K562 (cell line): ENCODE measurements around the gene TUBG2. TPM values are rescaled to one million over a fixed set of nuclear protein-coding genes. Genes with fewer than 3 reads are reported as not detected.

Source experiments
- CBFA2T3 ChIP-seq: fragments of 450-650 bp; IDR thresholded peaks from 2 replicates; pipeline ENCODE4 v1.6.1; 2017
- CREB1 ChIP-seq, 2 experiments: sonication (generic) in 1 of 2; formaldehyde crosslinking in 1 of 2; IDR thresholded peaks; 2 replicates each; pipeline versions ENCODE4 v1.6.1 to v1.8.0; 2012 to 2022; ENCODE audit warnings: inconsistent platforms in 1 of 2, mild to moderate bottlenecking in 1 of 2, missing genetic modification reagents in 1 of 2, moderate library complexity in 1 of 2
- NR4A1 ChIP-seq, 2 experiments: fragments of 250-450 bp in 1 of 2; fragments of 450-650 bp in 1 of 2; sonication (Bioruptor Pico) in 1 of 2; IDR thresholded peaks; 2 replicates each; pipeline versions ENCODE4 v1.4.0 to v1.6.1; 2016 to 2020; ENCODE audit warnings: mild to moderate bottlenecking in 2 of 2, missing compliant biosample characterization in 1 of 2, missing genetic modification characterization in 1 of 2, moderate library complexity in 1 of 2
- NUFIP1 ChIP-seq: fragments of 450-650 bp; IDR thresholded peaks from 2 replicates; pipeline ENCODE4 v1.6.1; 2018; ENCODE audit not compliant: partially characterized antibody
- POLR2AphosphoS5 ChIP-seq: IDR thresholded peaks from 2 replicates; pipeline ENCODE4 v1.6.1; 2011; ENCODE audit warnings: mild to moderate bottlenecking, low read depth, low read length, moderate library complexity; ENCODE audit not compliant: control insufficient read depth, insufficient read depth
- TGIF2 ChIP-seq: sonication (generic); formaldehyde crosslinking; IDR thresholded peaks from 2 replicates; pipeline ENCODE4 v1.8.1; 2022; ENCODE audit warnings: mild to moderate bottlenecking, missing genetic modification reagents, moderate library complexity
- YY1 ChIP-seq, 3 experiments: IDR thresholded peaks; 2 replicates each; pipeline ENCODE4 v1.6.1; 2011; ENCODE audit warnings: low read length in 2 of 3, mild to moderate bottlenecking in 2 of 3, moderate library complexity in 2 of 3, borderline replicate concordance in 1 of 3, control low read depth in 1 of 3, low read depth in 1 of 3; ENCODE audit not compliant: insufficient read depth in 3 of 3, insufficient replicate concordance in 2 of 3, control insufficient read depth in 1 of 3, insufficient read length in 1 of 3; ENCODE audit errors: extremely low read depth in 1 of 3
- polyA plus RNA-seq, 8 experiments: library from polyadenylated mRNA; depleted of rRNA in 4 of 8; stranded (reverse) in 5 of 8; unstranded in 3 of 8; fragments of >200 nt; fragmentation: Nextera tagmentation in 2 of 8; fragmentation: Illumina TruSeq in 1 of 8; extraction: Ambion mirVana in 2 of 8; extraction: Trizol in 1 of 8; gene quantifications; 2 replicates each; pipeline versions ENCODE4 v1.2.1 to v1.2.3, GENCODE V29; 2011 to 2014; ENCODE audit warnings: inconsistent platforms in 1 of 8, missing spikeins in 1 of 8
- total RNA-seq, 7 experiments: library from RNA; depleted of rRNA in 6 of 7; stranded (reverse); fragments of >200 nt in 6 of 7; fragmentation: Illumina TruSeq in 2 of 7; extraction: Trizol in 2 of 7; gene quantifications; 2 replicates each; pipeline versions ENCODE4 v1.2.1 to v1.2.3, GENCODE V29; 2011 to 2021; ENCODE audit warnings: low replicate concordance in 1 of 7
- TF ChIP-seq, protein P1 (sequence below), 2 experiments: IDR thresholded peaks; 2 replicates each; pipeline ENCODE4 v1.6.1; 2012; ENCODE audit warnings: improper control_type of control experiment in 2 of 2, low read depth in 2 of 2, low read length in 2 of 2, borderline replicate concordance in 1 of 2
- TF ChIP-seq, protein P2 (sequence below): sonication (generic); formaldehyde crosslinking; IDR thresholded peaks from 2 replicates; pipeline ENCODE4 v1.8.0; 2022; ENCODE audit warnings: mild to moderate bottlenecking, missing genetic modification reagents
- TF ChIP-seq, protein P3 (sequence below), 2 experiments: fragments of 450-650 bp; conservative IDR thresholded peaks; 2 replicates each; pipeline ENCODE4 v1.6.1; 2017; ENCODE audit warnings: mild to moderate bottlenecking in 2 of 2, moderate library complexity in 2 of 2
- TF ChIP-seq, protein P4 (sequence below): sonication (generic); formaldehyde crosslinking; IDR thresholded peaks from 2 replicates; pipeline ENCODE4 v1.8.0; 2022; ENCODE audit warnings: missing genetic modification reagents, mild to moderate bottlenecking, moderate library complexity, borderline replicate concordance
- TF ChIP-seq, protein P5 (sequence below): fragments of 250-450 bp; sonication (Bioruptor Pico); IDR thresholded peaks from 2 replicates; pipeline ENCODE4 v1.5.0; 2021; ENCODE audit warnings: mild to moderate bottlenecking, borderline replicate concordance

The TUBG2 gene
- total and polyA plus RNA-seq, 9 of the 15 experiments (the other 6 are each of a cell fraction or from before 2014, with no cell fraction given) = 0.09 to 0.80 (median 0.24) TPM; not detected in 2

DNA sequence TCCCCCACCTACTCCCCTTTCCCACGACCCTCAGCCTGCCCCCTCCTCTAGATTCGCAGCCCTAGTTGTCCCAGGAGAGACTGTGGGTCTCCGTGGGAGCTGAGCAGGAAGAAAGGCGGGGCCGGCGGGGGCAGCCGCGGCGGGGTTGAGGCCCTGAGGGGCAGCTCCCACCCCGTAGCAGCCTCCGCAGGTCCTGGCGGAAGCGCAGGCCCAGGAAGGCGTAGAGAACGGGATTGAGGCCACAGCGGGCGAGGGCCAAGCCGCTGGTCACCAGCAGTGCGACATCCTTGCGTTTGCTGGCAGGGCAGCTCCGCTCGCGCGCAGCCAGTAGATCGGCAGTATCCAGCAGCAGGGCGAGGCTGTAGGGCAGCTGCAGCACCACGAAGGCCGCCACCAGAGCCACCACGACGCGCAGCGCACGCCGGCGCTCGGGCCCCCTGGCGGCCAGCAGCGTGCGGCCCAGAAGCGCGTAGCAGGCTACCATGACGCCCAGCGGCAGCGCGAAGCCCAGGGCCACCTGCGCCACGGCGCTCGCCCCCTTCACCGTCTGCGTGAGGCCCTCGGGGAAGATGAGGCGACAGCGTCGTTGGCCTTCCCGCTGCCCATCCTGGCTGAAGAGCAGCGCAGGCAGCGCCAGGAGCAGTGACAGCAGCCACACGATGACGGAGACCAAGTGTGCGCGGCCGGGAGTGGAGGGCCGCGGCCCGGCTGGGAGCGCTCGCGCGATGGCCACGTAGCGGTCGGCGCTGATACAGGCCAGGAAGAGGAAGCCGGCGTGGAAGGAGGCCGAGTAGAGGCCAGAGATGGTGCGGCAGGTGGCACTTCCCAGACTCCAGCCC is 20.6 kb downstream of the TUBG2 start (continued):
- TF ChIP-seq CBFA2T3 (no peak), TGIF2 (CRISPR knock-in tag) (peak; percentile 17; the same call in 1 of the 2 replicates), NR4A1 (CRISPR knock-in tag; IDR thresholded peaks at IDR 0.05) (no peak), NR4A1 (tag; IDR thresholded peaks at IDR 0.05) (0 out of 2 replicates have a peak, but pooled peaks have one; percentile 36), YY1 (IDR thresholded peaks at IDR 0.05; ENCODE audit: borderline replicate concordance in 1 of 3, control insufficient read depth in 1 of 3, extremely low read depth in 1 of 3, insufficient read depth in 3 of 3, insufficient read length in 1 of 3, insufficient replicate concordance in 2 of 3, low read depth in 1 of 3, low read length in 2 of 3) (peak in 2 of 3 experiments; percentile 49 to 75), POLR2AphosphoS5 (0 out of 2 replicates have a peak, but pooled peaks have one; percentile 18), CREB1 (IDR thresholded peaks at IDR 0.05) (peak; percentile 41; the same call in 1 of the 2 replicates), CREB1 (CRISPR knock-in tag; IDR thresholded peaks at IDR 0.05) (peak; percentile 88), NUFIP1 (no peak)
- TF ChIP-seq, protein P1, sequence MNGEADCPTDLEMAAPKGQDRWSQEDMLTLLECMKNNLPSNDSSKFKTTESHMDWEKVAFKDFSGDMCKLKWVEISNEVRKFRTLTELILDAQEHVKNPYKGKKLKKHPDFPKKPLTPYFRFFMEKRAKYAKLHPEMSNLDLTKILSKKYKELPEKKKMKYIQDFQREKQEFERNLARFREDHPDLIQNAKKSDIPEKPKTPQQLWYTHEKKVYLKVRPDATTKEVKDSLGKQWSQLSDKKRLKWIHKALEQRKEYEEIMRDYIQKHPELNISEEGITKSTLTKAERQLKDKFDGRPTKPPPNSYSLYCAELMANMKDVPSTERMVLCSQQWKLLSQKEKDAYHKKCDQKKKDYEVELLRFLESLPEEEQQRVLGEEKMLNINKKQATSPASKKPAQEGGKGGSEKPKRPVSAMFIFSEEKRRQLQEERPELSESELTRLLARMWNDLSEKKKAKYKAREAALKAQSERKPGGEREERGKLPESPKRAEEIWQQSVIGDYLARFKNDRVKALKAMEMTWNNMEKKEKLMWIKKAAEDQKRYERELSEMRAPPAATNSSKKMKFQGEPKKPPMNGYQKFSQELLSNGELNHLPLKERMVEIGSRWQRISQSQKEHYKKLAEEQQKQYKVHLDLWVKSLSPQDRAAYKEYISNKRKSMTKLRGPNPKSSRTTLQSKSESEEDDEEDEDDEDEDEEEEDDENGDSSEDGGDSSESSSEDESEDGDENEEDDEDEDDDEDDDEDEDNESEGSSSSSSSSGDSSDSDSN (IDR thresholded peaks at IDR 0.05; ENCODE audit: borderline replicate concordance in 1 of 2, low read depth in 2 of 2, low read length in 2 of 2) = peak; percentile 53 to 87; a peak in 3 of 4 replicates
- TF ChIP-seq, protein P2, sequence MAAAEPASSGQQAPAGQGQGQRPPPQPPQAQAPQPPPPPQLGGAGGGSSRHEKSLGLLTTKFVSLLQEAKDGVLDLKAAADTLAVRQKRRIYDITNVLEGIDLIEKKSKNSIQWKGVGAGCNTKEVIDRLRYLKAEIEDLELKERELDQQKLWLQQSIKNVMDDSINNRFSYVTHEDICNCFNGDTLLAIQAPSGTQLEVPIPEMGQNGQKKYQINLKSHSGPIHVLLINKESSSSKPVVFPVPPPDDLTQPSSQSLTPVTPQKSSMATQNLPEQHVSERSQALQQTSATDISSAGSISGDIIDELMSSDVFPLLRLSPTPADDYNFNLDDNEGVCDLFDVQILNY = peak; percentile 85; the same call in 1 of the 2 replicates
- TF ChIP-seq, protein P3, sequence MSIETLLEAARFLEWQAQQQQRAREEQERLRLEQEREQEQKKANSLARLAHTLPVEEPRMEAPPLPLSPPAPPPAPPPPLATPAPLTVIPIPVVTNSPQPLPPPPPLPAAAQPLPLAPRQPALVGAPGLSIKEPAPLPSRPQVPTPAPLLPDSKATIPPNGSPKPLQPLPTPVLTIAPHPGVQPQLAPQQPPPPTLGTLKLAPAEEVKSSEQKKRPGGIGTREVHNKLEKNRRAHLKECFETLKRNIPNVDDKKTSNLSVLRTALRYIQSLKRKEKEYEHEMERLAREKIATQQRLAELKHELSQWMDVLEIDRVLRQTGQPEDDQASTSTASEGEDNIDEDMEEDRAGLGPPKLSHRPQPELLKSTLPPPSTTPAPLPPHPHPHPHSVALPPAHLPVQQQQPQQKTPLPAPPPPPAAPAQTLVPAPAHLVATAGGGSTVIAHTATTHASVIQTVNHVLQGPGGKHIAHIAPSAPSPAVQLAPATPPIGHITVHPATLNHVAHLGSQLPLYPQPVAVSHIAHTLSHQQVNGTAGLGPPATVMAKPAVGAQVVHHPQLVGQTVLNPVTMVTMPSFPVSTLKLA (conservative IDR thresholded peaks at IDR 0.05) = peak; percentile 31 to 73; a peak in 2 of 4 replicates
- TF ChIP-seq, protein P4, sequence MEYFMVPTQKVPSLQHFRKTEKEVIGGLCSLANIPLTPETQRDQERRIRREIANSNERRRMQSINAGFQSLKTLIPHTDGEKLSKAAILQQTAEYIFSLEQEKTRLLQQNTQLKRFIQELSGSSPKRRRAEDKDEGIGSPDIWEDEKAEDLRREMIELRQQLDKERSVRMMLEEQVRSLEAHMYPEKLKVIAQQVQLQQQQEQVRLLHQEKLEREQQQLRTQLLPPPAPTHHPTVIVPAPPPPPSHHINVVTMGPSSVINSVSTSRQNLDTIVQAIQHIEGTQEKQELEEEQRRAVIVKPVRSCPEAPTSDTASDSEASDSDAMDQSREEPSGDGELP (CRISPR knock-in tag) = peak; percentile 75; the same call in 1 of the 2 replicates
- TF ChIP-seq, protein P5, sequence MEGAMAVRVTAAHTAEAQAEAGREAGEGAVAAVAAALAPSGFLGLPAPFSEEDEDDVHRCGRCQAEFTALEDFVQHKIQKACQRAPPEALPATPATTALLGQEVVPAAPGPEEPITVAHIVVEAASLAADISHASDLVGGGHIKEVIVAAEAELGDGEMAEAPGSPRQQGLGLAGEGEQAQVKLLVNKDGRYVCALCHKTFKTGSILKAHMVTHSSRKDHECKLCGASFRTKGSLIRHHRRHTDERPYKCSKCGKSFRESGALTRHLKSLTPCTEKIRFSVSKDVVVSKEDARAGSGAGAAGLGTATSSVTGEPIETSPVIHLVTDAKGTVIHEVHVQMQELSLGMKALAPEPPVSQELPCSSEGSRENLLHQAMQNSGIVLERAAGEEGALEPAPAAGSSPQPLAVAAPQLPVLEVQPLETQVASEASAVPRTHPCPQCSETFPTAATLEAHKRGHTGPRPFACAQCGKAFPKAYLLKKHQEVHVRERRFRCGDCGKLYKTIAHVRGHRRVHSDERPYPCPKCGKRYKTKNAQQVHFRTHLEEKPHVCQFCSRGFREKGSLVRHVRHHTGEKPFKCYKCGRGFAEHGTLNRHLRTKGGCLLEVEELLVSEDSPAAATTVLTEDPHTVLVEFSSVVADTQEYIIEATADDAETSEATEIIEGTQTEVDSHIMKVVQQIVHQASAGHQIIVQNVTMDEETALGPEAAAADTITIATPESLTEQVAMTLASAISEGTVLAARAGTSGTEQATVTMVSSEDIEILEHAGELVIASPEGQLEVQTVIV = no peak
